ENCODE results near the gene CACNA1H.
"Not testable (repeated sequence)": the region's sequence is repeated elsewhere in the genome, so short reads cannot be mapped to it uniquely, and the experiment has no call there.

CACNA1H gene

GRCh38 chr16:1230471-1231212, 77.7 kb downstream of the CACNA1H start:
- DNase-seq: not testable (repeated sequence)

GRCh38 chr16:1231301-1231700, 78.4 kb downstream of the CACNA1H start:
- not testable (repeated sequence) for DNase-seq

GRCh38 chr16:1232049-1232748, 79.3 kb downstream of the CACNA1H start:
- not testable (repeated sequence) for DNase-seq

GRCh38 chr16:1236659-1237058, 83.8 kb downstream of the CACNA1H start:
- DNase-seq: not testable (repeated sequence)

GRCh38 chr16:1237990-1238389, 85.1 kb downstream of the CACNA1H start:
- no peak for DNase-seq

GRCh38 chr16:1238909-1239308, 86.0 kb downstream of the CACNA1H start:
- not testable (repeated sequence) for DNase-seq

GRCh38 chr16:1239575-1239974, 86.7 kb downstream of the CACNA1H start:
- DNase-seq: not testable (repeated sequence)

- not testable (repeated sequence) for DNase-seq
Measured at GRCh38 chr16:1240436-1240835, 87.5 kb downstream of the CACNA1H start, which contains the start of gene TPSAB1. Gene TPSAB1 (plus strand): TSS chr16:1240705. CDS start chr16:1240939, 234 bp downstream.

- not testable (repeated sequence) for DNase-seq
Measured at GRCh38 chr16:1241081-1241480, 88.2 kb downstream of the CACNA1H start.

GRCh38 chr16:1243363-1243762, 90.5 kb downstream of the CACNA1H start:
- DNase-seq: not testable (repeated sequence)

- DNase-seq: not testable (repeated sequence)
Measured at GRCh38 chr16:1243907-1244850, 91.3 kb downstream of the CACNA1H start.

- DNase-seq: no peak
Measured at GRCh38 chr16:1244881-1245280, 92.0 kb downstream of the CACNA1H start.

GRCh38 chr16:1245452-1246020, 92.6 kb downstream of the CACNA1H start:
- no peak for DNase-seq

- not testable (repeated sequence) for DNase-seq
Measured at GRCh38 chr16:1247903-1248537, 95.1 kb downstream of the CACNA1H start.

- not testable (repeated sequence) for DNase-seq
Measured at GRCh38 chr16:1249031-1249755, 96.3 kb downstream of the CACNA1H start.

GRCh38 chr16:1253701-1254364, 100.9 kb downstream of the CACNA1H start:
- not testable (repeated sequence) for DNase-seq

GRCh38 chr16:1254821-1255220, 101.9 kb downstream of the CACNA1H start:
- DNase-seq: not testable (repeated sequence)

GRCh38 chr16:1255276-1256122, 102.6 kb downstream of the CACNA1H start, which contains the start of gene TPSD1:
Gene TPSD1 (plus strand): TSS chr16:1256069. CDS start chr16:1256281, 212 bp downstream.
- DNase-seq: not testable (repeated sequence)

GRCh38 chr16:1256296-1256873, 103.5 kb downstream of the CACNA1H start:
- DNase-seq: not testable (repeated sequence)

All from stimulated activated CD4-positive, alpha-beta T cell treated with anti-CD3 and anti-CD28 coated beads, Interleukin-2, amount 100 ng/mL, for 24 hours (primary cell).